ENCODE measurements around the gene OR1K1. TPM values are rescaled to one million over a fixed set of nuclear protein-coding genes. Genes with fewer than 3 reads are reported as not detected.

OR1K1 gene
- total RNA-seq, 5 donors from 2014 or later (not counting 1 experiment from before 2014, with no cell fraction given), result not detected

- POLR2A ChIA-PET, result no interaction called here
- no CpG with 5 or more reads among the region's 4 CpGs for WGBS (ENCODE audit: insufficient coverage)
- no peaks in the 10 kb centered on the region for H3K36me3 Mint-ChIP-seq
Observed at GRCh38 chr9:122780026-122780425, 19.9 kb upstream of the OR1K1 start.

GRCh38 chr9:122781671-122782070 is 18.3 kb upstream of the OR1K1 start:
- Mint-ChIP-seq H3K9me3 (no peaks in the 10 kb centered on the region), H3K27ac (no peak overlapping the region), H3K4me1 (no peaks in the 10 kb centered on the region), H3K27me3 (no peaks in the 10 kb centered on the region), H3K36me3 (no peaks in the 10 kb centered on the region), H3K4me3 (no peak overlapping the region)
- ChIA-PET CTCF (no interaction called here), POLR2A (no interaction called here)
- Histone ChIP-seq H3K36me3 (ENCODE audit: control insufficient read depth in 2 of 2, extremely low read depth in 1 of 2, insufficient read depth in 1 of 2, low read length in 1 of 2) (no peaks in the 10 kb centered on the region), H3K4me1 (ENCODE audit: control insufficient read depth in 1 of 2, extremely low read depth in 1 of 2, insufficient read depth in 2 of 2, low read length in 2 of 2) (no peaks in the 10 kb centered on the region), H3K4me3 (ENCODE audit: control insufficient read depth in 1 of 2, extremely low read depth in 1 of 2, low read length in 1 of 2) (no peak overlapping the region), H3K27me3 (replicated peaks in 1 of 2; ENCODE audit: control insufficient read depth in 2 of 2, extremely low read depth in 1 of 2, insufficient read depth in 2 of 2, low read length in 1 of 2) (peaks cover 0 to 4% of the 10 kb centered on the region in 2 experiments), H3K9me3 (no peaks in the 10 kb centered on the region), H3K27ac (ENCODE audit: low read length) (no peak overlapping the region)
- DNase-seq (no peak), ATAC-seq (replicated peaks in 1 of 4) (no peak)
- no CpG with 5 or more reads among the region's 3 CpGs for WGBS (ENCODE audit: insufficient coverage)

More at GRCh38 chr9:122780026-122780425, 19.9 kb upstream of the OR1K1 start:
- ATAC-seq (replicated peaks in 1 of 4), result no peak
- CTCF ChIA-PET, result no interaction called here
- H3K4me3 Mint-ChIP-seq, result no peak overlapping the region
- Histone ChIP-seq H3K4me3 (ENCODE audit: control insufficient read depth in 1 of 2, extremely low read depth in 1 of 2, low read length in 1 of 2) (no peak overlapping the region), H3K27me3 (replicated peaks in 1 of 2; ENCODE audit: control insufficient read depth in 2 of 2, extremely low read depth in 1 of 2, insufficient read depth in 2 of 2, low read length in 1 of 2) (peaks cover 0 to 4% of the 10 kb centered on the region in 2 experiments), H3K36me3 (ENCODE audit: control insufficient read depth in 2 of 2, extremely low read depth in 1 of 2, insufficient read depth in 1 of 2, low read length in 1 of 2) (no peaks in the 10 kb centered on the region), H3K27ac (ENCODE audit: low read length) (no peak overlapping the region), H3K9me3 (no peaks in the 10 kb centered on the region), H3K4me1 (ENCODE audit: control insufficient read depth in 1 of 2, extremely low read depth in 1 of 2, insufficient read depth in 2 of 2, low read length in 2 of 2) (no peaks in the 10 kb centered on the region)
- no peak overlapping the region for H3K27ac Mint-ChIP-seq
- DNase-seq, result no peak
- no peaks in the 10 kb centered on the region for H3K27me3 Mint-ChIP-seq
- H3K4me1 Mint-ChIP-seq, result no peaks in the 10 kb centered on the region
- no peaks in the 10 kb centered on the region for H3K9me3 Mint-ChIP-seq

GRCh38 chr9:122785269-122785668 is 14.7 kb upstream of the OR1K1 start:
- Histone ChIP-seq H3K27ac (ENCODE audit: low read length) (no peak overlapping the region), H3K4me1 (ENCODE audit: control insufficient read depth in 1 of 2, extremely low read depth in 1 of 2, insufficient read depth in 2 of 2, low read length in 2 of 2) (no peaks in the 10 kb centered on the region), H3K4me3 (ENCODE audit: control insufficient read depth in 1 of 2, extremely low read depth in 1 of 2, low read length in 1 of 2) (no peak overlapping the region), H3K27me3 (replicated peaks in 1 of 2; ENCODE audit: control insufficient read depth in 2 of 2, extremely low read depth in 1 of 2, insufficient read depth in 2 of 2, low read length in 1 of 2) (no peaks in the 10 kb centered on the region), H3K9me3 (no peaks in the 10 kb centered on the region), H3K36me3 (ENCODE audit: control insufficient read depth in 2 of 2, extremely low read depth in 1 of 2, insufficient read depth in 1 of 2, low read length in 1 of 2) (no peaks in the 10 kb centered on the region)
- Mint-ChIP-seq H3K27me3 (no peaks in the 10 kb centered on the region), H3K9me3 (no peaks in the 10 kb centered on the region), H3K36me3 (peaks cover 14% of the 10 kb centered on the region), H3K27ac (no peak overlapping the region), H3K4me3 (no peak overlapping the region), H3K4me1 (no peaks in the 10 kb centered on the region)
- ATAC-seq (replicated peaks in 1 of 4) (no peak), DNase-seq (no peak)
- ChIA-PET POLR2A (no interaction called here), CTCF (no interaction called here)

- no CpG with 5 or more reads among the region's 4 CpGs for WGBS (ENCODE audit: insufficient coverage)
- CTCF ChIA-PET, result no interaction called here
Observed at GRCh38 chr9:122786338-122786737, 13.6 kb upstream of the OR1K1 start.

GRCh38 chr9:122788831-122789230 is 11.1 kb upstream of the OR1K1 start, which contains the start of gene OR5C1:
Gene OR5C1, plus strand, starts transcription at chr9:122788933. Its CDS starts 0 bp downstream, at chr9:122788933.
- POLR2A ChIA-PET, result no interaction called here
- DNase-seq, result no peak
- CTCF ChIA-PET, result no interaction called here
- Histone ChIP-seq H3K27ac (ENCODE audit: low read length) (no peak within 1 kb of the TSS), H3K9me3 (no peaks in the 10 kb centered on the region), H3K4me1 (ENCODE audit: control insufficient read depth in 1 of 2, extremely low read depth in 1 of 2, insufficient read depth in 2 of 2, low read length in 2 of 2) (no peaks in the 10 kb centered on the region), H3K4me3 (ENCODE audit: control insufficient read depth in 1 of 2, extremely low read depth in 1 of 2, low read length in 1 of 2) (no peak within 1 kb of the TSS), H3K36me3 (ENCODE audit: control insufficient read depth in 2 of 2, extremely low read depth in 1 of 2, insufficient read depth in 1 of 2, low read length in 1 of 2) (no peaks in the 10 kb centered on the region), H3K27me3 (replicated peaks in 1 of 2; ENCODE audit: control insufficient read depth in 2 of 2, extremely low read depth in 1 of 2, insufficient read depth in 2 of 2, low read length in 1 of 2) (no peaks in the 10 kb centered on the region)
- Mint-ChIP-seq H3K27ac (no peak within 1 kb of the TSS), H3K9me3 (no peaks in the 10 kb centered on the region), H3K4me3 (no peak within 1 kb of the TSS), H3K27me3 (no peaks in the 10 kb centered on the region), H3K4me1 (no peaks in the 10 kb centered on the region), H3K36me3 (peaks cover 15% of the 10 kb centered on the region)
- no peak for ATAC-seq (replicated peaks in 1 of 4)
- 90% methylated on average over 12 of the region's 12 CpGs for WGBS (ENCODE audit: insufficient coverage)

More at GRCh38 chr9:122786338-122786737, 13.6 kb upstream of the OR1K1 start:
- peaks cover 15% of the 10 kb centered on the region for H3K36me3 Mint-ChIP-seq
- no peak overlapping the region for H3K4me3 Mint-ChIP-seq
- no peaks in the 10 kb centered on the region for H3K9me3 Mint-ChIP-seq
- no peak overlapping the region for H3K27ac Mint-ChIP-seq
- POLR2A ChIA-PET, result no interaction called here
- Histone ChIP-seq H3K27ac (ENCODE audit: low read length) (no peak overlapping the region), H3K36me3 (ENCODE audit: control insufficient read depth in 2 of 2, extremely low read depth in 1 of 2, insufficient read depth in 1 of 2, low read length in 1 of 2) (no peaks in the 10 kb centered on the region), H3K4me1 (ENCODE audit: control insufficient read depth in 1 of 2, extremely low read depth in 1 of 2, insufficient read depth in 2 of 2, low read length in 2 of 2) (no peaks in the 10 kb centered on the region), H3K9me3 (no peaks in the 10 kb centered on the region), H3K27me3 (replicated peaks in 1 of 2; ENCODE audit: control insufficient read depth in 2 of 2, extremely low read depth in 1 of 2, insufficient read depth in 2 of 2, low read length in 1 of 2) (no peaks in the 10 kb centered on the region), H3K4me3 (ENCODE audit: control insufficient read depth in 1 of 2, extremely low read depth in 1 of 2, low read length in 1 of 2) (no peak overlapping the region)
- no peak for ATAC-seq (replicated peaks in 1 of 4)
- H3K27me3 Mint-ChIP-seq, result no peaks in the 10 kb centered on the region
- no peaks in the 10 kb centered on the region for H3K4me1 Mint-ChIP-seq
- DNase-seq, result no peak

- Histone ChIP-seq H3K4me1 (ENCODE audit: control insufficient read depth in 1 of 2, extremely low read depth in 1 of 2, insufficient read depth in 2 of 2, low read length in 2 of 2) (no peaks in the 10 kb centered on the region), H3K27me3 (replicated peaks in 1 of 2; ENCODE audit: control insufficient read depth in 2 of 2, extremely low read depth in 1 of 2, insufficient read depth in 2 of 2, low read length in 1 of 2) (no peaks in the 10 kb centered on the region), H3K4me3 (ENCODE audit: control insufficient read depth in 1 of 2, extremely low read depth in 1 of 2, low read length in 1 of 2) (no peak overlapping the region), H3K36me3 (ENCODE audit: control insufficient read depth in 2 of 2, extremely low read depth in 1 of 2, insufficient read depth in 1 of 2, low read length in 1 of 2) (no peaks in the 10 kb centered on the region), H3K27ac (ENCODE audit: low read length) (no peak overlapping the region), H3K9me3 (no peaks in the 10 kb centered on the region)
- peaks cover 15% of the 10 kb centered on the region for H3K36me3 Mint-ChIP-seq
- ATAC-seq (replicated peaks in 1 of 4) (no peak), DNase-seq (no peak)
- H3K4me1 Mint-ChIP-seq, result no peaks in the 10 kb centered on the region
- no peak overlapping the region for H3K27ac Mint-ChIP-seq
- H3K4me3 Mint-ChIP-seq, result no peak overlapping the region
- H3K27me3 Mint-ChIP-seq, result no peaks in the 10 kb centered on the region
- CTCF ChIA-PET, result no interaction called here
- H3K9me3 Mint-ChIP-seq, result no peaks in the 10 kb centered on the region
- WGBS (ENCODE audit: insufficient coverage), result 93% methylated on average over 25 of the region's 28 CpGs
- POLR2A ChIA-PET, result no interaction called here
Observed at GRCh38 chr9:122789256-122790046, 10.5 kb upstream of the OR1K1 start.
